Measurements from ENCODE around the gene EPG5. TPM values are rescaled to one million over a fixed set of nuclear protein-coding genes. Genes with fewer than 3 reads are reported as not detected.
"Not testable (repeated sequence)": the region's sequence is repeated elsewhere in the genome, so short reads cannot be mapped to it uniquely, and the experiment has no call there.

EPG5 gene
- total RNA-seq, 2 experiments from 2014 or later: 15.3 to 19.0 TPM

DNA sequence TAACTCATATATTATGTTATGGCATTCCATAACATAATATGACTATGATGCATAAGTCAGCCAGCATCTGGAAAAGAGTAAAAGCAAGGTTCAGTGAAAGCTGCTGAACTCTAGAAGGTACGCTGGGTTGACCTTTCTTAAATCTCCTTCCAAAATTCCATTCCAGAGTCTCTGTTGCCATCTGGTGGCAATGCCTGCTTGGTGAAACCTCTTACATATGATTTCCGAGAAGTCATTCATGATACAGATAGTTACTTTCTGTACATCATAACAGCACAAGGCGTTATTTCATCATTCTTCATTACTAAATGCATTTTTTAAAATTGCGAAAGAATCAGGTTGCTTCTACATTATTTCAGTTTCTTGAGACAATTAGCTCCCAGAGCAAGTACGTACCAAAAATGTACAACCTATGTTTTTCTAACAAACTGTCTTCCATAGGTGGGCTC lies 7.0 kb upstream of the EPG5 start:
- TF ChIP-seq, protein P1, sequence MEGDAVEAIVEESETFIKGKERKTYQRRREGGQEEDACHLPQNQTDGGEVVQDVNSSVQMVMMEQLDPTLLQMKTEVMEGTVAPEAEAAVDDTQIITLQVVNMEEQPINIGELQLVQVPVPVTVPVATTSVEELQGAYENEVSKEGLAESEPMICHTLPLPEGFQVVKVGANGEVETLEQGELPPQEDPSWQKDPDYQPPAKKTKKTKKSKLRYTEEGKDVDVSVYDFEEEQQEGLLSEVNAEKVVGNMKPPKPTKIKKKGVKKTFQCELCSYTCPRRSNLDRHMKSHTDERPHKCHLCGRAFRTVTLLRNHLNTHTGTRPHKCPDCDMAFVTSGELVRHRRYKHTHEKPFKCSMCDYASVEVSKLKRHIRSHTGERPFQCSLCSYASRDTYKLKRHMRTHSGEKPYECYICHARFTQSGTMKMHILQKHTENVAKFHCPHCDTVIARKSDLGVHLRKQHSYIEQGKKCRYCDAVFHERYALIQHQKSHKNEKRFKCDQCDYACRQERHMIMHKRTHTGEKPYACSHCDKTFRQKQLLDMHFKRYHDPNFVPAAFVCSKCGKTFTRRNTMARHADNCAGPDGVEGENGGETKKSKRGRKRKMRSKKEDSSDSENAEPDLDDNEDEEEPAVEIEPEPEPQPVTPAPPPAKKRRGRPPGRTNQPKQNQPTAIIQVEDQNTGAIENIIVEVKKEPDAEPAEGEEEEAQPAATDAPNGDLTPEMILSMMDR (IDR thresholded peaks at IDR 0.05): peak; percentile 68
- peak; percentile 90 for ATAC-seq
- Mint-ChIP-seq H3K4me1 (ENCODE audit: low read depth) (peaks cover 9% of the 10 kb centered on the region), H3K36me3 (ENCODE audit: low read depth) (no peaks in the 10 kb centered on the region), H3K4me3 (no peak overlapping the region), H3K9me3 (no peaks in the 10 kb centered on the region), H3K27ac (peak overlapping the region; percentile 82), H3K27me3 (no peaks in the 10 kb centered on the region)
- peak; percentile 88 for DNase-seq
- POLR2A ChIA-PET: interaction anchor here (1.0 to 1.7 kb wide), 5 partner anchors 9 to 307 kb away, joined by 3 to 6 read pairs (median 4); no protein-coding TSS in a partner anchor
- intact Hi-C loops (cut with micrococcal nuclease): loop anchor here (2.0 to 5.0 kb wide), 2 partner anchors 37 to 99 kb away; partner anchors contain the start of gene PSTPIP2
- CTCF ChIA-PET: interaction anchor here (0.6 to 3.7 kb wide), 29 partner anchors 11 to 351 kb away, joined by 3 to 42 read pairs (median 4); no protein-coding TSS in a partner anchor

DNA sequence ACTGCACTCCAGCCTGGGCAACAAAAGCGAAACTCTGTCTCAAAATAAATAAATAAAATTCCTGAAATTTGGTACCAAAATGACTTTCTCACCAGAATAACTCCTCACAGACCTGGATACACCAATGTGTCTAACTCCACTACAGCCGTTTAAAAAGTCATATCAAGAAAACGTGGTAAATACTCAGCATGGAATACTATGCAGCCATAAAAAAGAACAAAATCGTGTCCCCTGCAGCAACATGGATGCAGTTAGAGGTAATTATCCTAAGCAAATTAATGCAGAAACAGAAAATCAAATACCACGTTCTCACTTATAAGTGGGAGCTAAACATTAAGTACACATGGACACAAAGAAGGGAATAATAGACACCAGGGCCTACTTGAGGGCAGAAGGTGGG lies 2.2 kb downstream of the EPG5 start:
- H3K36me3 Mint-ChIP-seq (ENCODE audit: low read depth): peaks cover 16% of the 10 kb centered on the region
- POLR2A ChIA-PET, H3K27ac Mint-ChIP-seq, CTCF ChIA-PET, DNase-seq, H3K9me3 Mint-ChIP-seq, H3K27me3 Mint-ChIP-seq, ATAC-seq: not testable (repeated sequence)
- peak overlapping the region; percentile 57 for H3K4me3 Mint-ChIP-seq
- peaks cover 61% of the 10 kb centered on the region for H3K4me1 Mint-ChIP-seq (ENCODE audit: low read depth)
- intact Hi-C loops (cut with micrococcal nuclease): loop anchor here (5.0 to 10.0 kb wide), 2 partner anchors 90 to 298 kb away; no protein-coding TSS in a partner anchor

DNA sequence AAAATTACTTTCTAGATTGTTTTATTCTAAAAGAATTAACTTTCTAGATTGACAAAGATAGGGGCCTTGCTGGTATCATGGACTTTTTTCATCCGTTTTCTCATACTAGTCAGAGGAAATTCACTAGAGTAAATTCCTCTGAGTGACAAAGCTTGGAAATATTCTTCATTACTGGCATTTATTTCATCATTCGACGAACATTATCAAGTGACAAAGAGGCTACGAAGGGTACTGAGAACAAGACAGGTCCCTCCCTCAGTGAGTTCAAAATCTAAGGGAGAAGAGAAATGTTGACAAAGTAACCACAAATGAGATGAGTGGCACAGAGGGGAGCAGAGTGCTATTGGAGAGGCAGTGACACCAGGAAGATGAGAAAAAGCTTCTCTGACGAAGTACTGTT lies 4.3 kb downstream of the EPG5 start:
- ChIA-PET CTCF (interaction anchor here (1.1 to 3.1 kb wide), 7 partner anchors 12 to 272 kb away, joined by 3 to 16 read pairs (median 4); partner anchors contain the start of gene PSTPIP2), POLR2A (interaction anchor here (1.1 to 1.7 kb wide), 3 partner anchors 12 to 21 kb away, joined by 3 to 4 read pairs (median 4); no protein-coding TSS in a partner anchor)
- Mint-ChIP-seq H3K27me3 (no peaks in the 10 kb centered on the region), H3K4me1 (ENCODE audit: low read depth) (peaks cover 65% of the 10 kb centered on the region), H3K9me3 (no peaks in the 10 kb centered on the region), H3K36me3 (ENCODE audit: low read depth) (peaks cover 16% of the 10 kb centered on the region), H3K4me3 (peak overlapping the region; percentile 5), H3K27ac (peak overlapping the region; percentile 90)
- DNase-seq (no peak), ATAC-seq (peak; percentile 22)
- intact Hi-C loops (cut with micrococcal nuclease): loop anchor here (10.0 kb wide), 1 partner anchor 88 kb away; no protein-coding TSS in a partner anchor
- TF ChIP-seq, protein P1 (IDR thresholded peaks at IDR 0.05): no peak

DNA sequence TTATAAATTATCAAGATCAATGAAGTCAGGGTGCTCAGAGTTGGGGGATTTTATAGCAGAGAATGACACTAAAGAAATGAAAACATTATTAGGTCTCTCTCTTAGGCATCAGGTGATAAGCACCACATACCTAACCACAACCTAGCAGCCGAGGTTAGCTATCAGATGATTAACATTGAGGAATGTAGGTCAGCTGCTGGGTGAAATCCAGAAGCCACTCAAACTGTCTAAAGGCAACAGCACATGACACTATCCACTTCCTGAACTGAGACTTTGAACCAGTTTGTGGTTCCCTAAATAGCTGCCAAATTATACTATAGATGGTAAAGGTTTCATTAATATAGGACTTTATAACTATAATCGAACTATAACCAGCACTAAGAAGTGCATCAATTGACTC lies 4.7 kb downstream of the EPG5 start:
- Mint-ChIP-seq H3K27me3 (no peaks in the 10 kb centered on the region), H3K4me1 (ENCODE audit: low read depth) (peaks cover 61% of the 10 kb centered on the region), H3K4me3 (no peak overlapping the region), H3K27ac (peak overlapping the region; percentile 90), H3K36me3 (ENCODE audit: low read depth) (peaks cover 16% of the 10 kb centered on the region), H3K9me3 (no peaks in the 10 kb centered on the region)
- CTCF ChIA-PET: interaction anchor here (0.8 to 3.1 kb wide), 8 partner anchors 10 to 272 kb away, joined by 3 to 16 read pairs (median 4); partner anchors contain the start of gene PSTPIP2
- DNase-seq: peak; percentile 65
- POLR2A ChIA-PET: interaction anchor here (1.1 to 1.7 kb wide), 3 partner anchors 12 to 20 kb away, joined by 3 to 4 read pairs (median 4); no protein-coding TSS in a partner anchor
- intact Hi-C loops (cut with micrococcal nuclease): loop anchor here (10.0 kb wide), 1 partner anchor 88 kb away; no protein-coding TSS in a partner anchor
- ATAC-seq: peak; percentile 23
- TF ChIP-seq, protein P1 (IDR thresholded peaks at IDR 0.05): no peak

DNA sequence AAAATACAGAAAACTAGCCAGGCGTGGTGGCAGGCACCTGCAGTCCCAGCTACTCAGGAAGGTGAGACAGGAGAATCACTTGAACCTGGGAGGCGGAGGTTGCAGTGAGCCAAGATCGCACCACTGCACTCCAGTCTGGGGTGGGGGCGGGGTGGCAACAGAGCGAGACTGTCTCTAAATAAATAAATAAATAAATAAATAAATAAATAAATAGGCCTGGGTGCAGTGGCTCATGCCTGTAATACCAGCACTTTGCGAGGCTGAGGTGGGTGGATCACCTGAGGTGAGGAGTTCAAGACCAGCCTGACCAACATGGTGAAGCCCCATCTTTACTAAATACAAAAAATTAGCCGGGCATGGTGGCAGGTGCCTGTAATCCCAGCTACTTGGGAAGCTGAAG lies 7.6 kb downstream of the EPG5 start:
- H3K27me3 Mint-ChIP-seq; H3K4me3 Mint-ChIP-seq; ATAC-seq; H3K9me3 Mint-ChIP-seq; DNase-seq; H3K27ac Mint-ChIP-seq; intact Hi-C loops (cut with micrococcal nuclease): not testable (repeated sequence)
- H3K36me3 Mint-ChIP-seq (ENCODE audit: low read depth): peaks cover 14% of the 10 kb centered on the region
- POLR2A ChIA-PET: interaction anchor here (0.7 kb wide), 1 partner anchor 16 kb away, joined by 3 read pairs; no protein-coding TSS in a partner anchor
- CTCF ChIA-PET: interaction anchor here (1.6 kb wide), 1 partner anchor 15 kb away, joined by 5 read pairs; no protein-coding TSS in a partner anchor
- H3K4me1 Mint-ChIP-seq (ENCODE audit: low read depth): peaks cover 46% of the 10 kb centered on the region

DNA sequence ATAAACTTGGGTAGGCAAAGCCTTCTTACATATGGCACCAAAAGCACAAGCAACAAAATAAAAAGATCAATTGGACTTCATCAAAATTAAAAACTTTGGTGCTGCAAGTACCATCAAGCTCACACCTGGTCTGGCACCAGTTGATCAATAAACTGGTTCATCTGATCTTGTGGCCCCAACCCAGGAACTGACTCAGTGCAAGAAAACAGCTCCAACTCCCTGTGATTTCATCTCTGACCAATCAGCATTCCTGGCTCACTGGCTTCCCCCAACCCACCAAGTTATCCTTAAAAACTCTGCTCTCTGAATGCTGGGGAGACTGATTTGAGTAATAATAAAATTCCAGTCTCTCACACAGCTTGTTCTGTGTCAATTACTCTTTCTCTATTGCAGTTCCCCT lies 8.4 kb downstream of the EPG5 start:
- ATAC-seq: no peak
- H3K4me3 Mint-ChIP-seq: no peak overlapping the region
- no peaks in the 10 kb centered on the region for H3K9me3 Mint-ChIP-seq
- peaks cover 42% of the 10 kb centered on the region for H3K4me1 Mint-ChIP-seq (ENCODE audit: low read depth)
- intact Hi-C loops (cut with micrococcal nuclease): no loop called here
- DNase-seq: no peak
- H3K27me3 Mint-ChIP-seq: no peaks in the 10 kb centered on the region
- ChIA-PET CTCF (interaction anchor here (1.4 to 1.6 kb wide), 2 partner anchors 15 to 152 kb away, joined by 3 to 5 read pairs; no protein-coding TSS in a partner anchor), POLR2A (interaction anchor here (0.6 to 0.7 kb wide), 2 partner anchors 17 to 132 kb away, joined by 3 read pairs; no protein-coding TSS in a partner anchor)
- TF ChIP-seq, protein P1 (IDR thresholded peaks at IDR 0.05): no peak
- no peak overlapping the region for H3K27ac Mint-ChIP-seq
- peaks cover 20% of the 10 kb centered on the region for H3K36me3 Mint-ChIP-seq (ENCODE audit: low read depth)

All from activated CD8-positive, alpha-beta T cell treated with anti-CD3 and anti-CD28 coated beads for 36 hours (primary cell).